BLaER1 treated with 17β-estradiol and CSF1 and Interleukin-3, amounts not matched to agents 10 nM and 100 nM (cell line): ENCODE results near the gene AMN.
A peak's percentile ranks its signal among the peaks of the same experiment; 100 is the strongest.

ENCODE experiments used
- H3K27ac ChIP-seq, 11 experiments: shearing (Covaris generic); formaldehyde crosslinking; 2 replicates each; pipeline ENCODE4 v1.8.1; 2022
- H3K27me3 ChIP-seq, 11 experiments: shearing (Covaris generic); formaldehyde crosslinking; 2 replicates each; pipeline ENCODE4 v1.8.1; 2022
- H3K36me3 ChIP-seq, 11 experiments: shearing (Covaris generic); formaldehyde crosslinking; 2 replicates each; pipeline ENCODE4 v1.8.1; 2022
- H3K4me1 ChIP-seq, 10 experiments: shearing (Covaris generic); formaldehyde crosslinking; 2 replicates each; pipeline ENCODE4 v1.8.1; 2022
- H3K4me2 ChIP-seq, 11 experiments: shearing (Covaris generic); formaldehyde crosslinking; 2 replicates each; pipeline ENCODE4 v1.8.1; 2022
- H3K4me3 ChIP-seq, 10 experiments: shearing (Covaris generic); formaldehyde crosslinking; 2 replicates each; pipeline ENCODE4 v1.8.1; 2022
- H3K9ac ChIP-seq, 11 experiments: shearing (Covaris generic); formaldehyde crosslinking; 2 replicates each; pipeline ENCODE4 v1.8.1; 2022
- H3K9me3 ChIP-seq, 11 experiments: shearing (Covaris generic); formaldehyde crosslinking; replicated peaks in 1 of 11; 2 replicates each; pipeline ENCODE4 v1.8.1; 2022
- H4K20me1 ChIP-seq, 11 experiments: shearing (Covaris generic); formaldehyde crosslinking; 2 replicates each; pipeline ENCODE4 v1.8.1; 2022
- Cebpa-rat ChIP-seq, 11 experiments: shearing (Covaris generic); IDR thresholded peaks; 2 replicates each; pipeline ENCODE4 v1.8.1; 2022

The AMN gene

DNA sequence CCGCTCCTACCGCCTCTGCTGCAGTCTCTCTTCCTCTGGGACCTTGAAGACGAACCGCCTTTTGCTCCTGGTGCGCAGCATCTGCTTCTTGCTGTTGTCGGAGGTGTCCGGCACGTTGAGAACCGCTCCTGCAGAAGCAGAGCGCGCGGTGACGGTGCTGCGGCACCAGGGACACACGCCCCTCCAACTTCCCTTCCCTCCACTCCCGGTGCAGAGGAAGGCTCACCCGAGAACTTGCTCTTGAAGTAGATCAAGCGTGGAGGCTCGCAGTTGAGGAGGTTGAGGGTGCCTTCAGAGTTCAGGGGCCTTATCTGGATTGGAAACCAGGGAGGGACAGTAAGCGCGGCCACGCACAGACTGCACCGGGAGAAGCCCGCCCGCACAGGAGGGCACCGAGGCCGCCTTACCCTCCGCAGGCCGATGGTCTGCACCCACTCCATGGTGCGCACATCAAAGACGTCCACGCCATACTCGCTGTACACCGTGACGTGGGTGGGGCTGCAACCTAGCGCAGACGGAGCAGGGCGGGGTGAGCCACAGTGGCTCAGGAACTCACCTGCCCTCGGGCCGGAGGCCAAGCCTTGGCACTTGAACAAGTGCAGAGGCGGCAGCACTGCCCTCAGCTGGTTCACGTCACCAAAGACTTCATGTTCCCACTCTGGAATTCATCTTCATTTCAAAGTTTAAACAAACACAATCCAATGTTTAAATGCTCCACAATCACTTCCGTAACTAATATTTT lies 17.5 kb downstream of the AMN start:
- H3K36me3 ChIP-seq = peaks cover 0 to 33% (median 0%) of the 10 kb centered on the region in 11 experiments; a peak in 8 of 22 replicates
- no peak overlapping the region for H3K4me3 ChIP-seq
- H3K9ac ChIP-seq = no peak overlapping the region
- H4K20me1 ChIP-seq = peaks cover 0 to 18% (median 0%) of the 10 kb centered on the region in 11 experiments; a peak in 2 of 22 replicates
- no peak overlapping the region for H3K27ac ChIP-seq
- H3K4me1 ChIP-seq = peaks cover 9 to 44% (median 28%) of the 10 kb centered on the region in 10 experiments; a peak in 19 of 20 replicates
- TF ChIP-seq Cebpa-rat (IDR thresholded peaks at IDR 0.05) = no peak
- peak overlapping the region in 8 of 11 experiments; percentile 33 to 75 (median 54); a peak in 15 of 22 replicates for H3K4me2 ChIP-seq
- no peaks in the 10 kb centered on the region for H3K27me3 ChIP-seq
- no peaks in the 10 kb centered on the region for H3K9me3 ChIP-seq

DNA sequence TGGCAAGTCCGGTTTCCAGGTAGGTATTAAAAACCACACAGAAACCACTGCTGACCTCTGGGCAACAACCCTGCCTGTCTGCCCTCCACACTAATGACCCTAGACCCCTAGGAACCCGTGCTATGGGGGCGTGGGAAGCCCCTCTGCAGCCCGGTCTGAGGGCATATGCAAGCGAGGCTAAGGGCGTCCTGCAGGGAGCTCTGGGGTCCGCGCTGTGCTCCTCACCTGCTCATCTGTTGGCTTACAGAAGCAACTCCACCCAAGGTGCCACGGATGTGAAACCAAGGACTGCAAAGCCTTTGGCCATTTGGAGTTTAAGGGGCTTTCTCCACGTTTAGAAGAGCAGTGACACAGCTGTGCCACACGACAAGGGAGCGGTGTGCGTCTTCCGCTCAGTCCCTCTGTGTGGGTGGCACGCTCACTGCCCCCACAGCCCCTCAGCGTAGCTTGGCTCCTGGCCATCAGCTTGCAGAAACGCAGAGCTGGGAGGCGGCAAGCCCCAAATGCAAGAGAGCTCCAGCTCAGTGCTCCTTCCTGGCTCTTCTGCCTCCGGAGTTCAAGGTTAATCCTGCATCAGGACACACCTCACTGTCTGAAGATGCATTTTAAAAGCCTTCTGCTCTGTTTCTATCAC lies 18.4 kb downstream of the AMN start:
- Histone ChIP-seq H3K36me3 (peaks cover 0 to 41% (median 0%) of the 10 kb centered on the region in 11 experiments; a peak in 8 of 22 replicates), H3K9me3 (no peaks in the 10 kb centered on the region), H3K27me3 (no peaks in the 10 kb centered on the region), H3K27ac (no peak overlapping the region), H3K4me3 (no peak overlapping the region), H3K4me2 (peak overlapping the region in 7 of 11 experiments; percentile 14 to 75 (median 36); a peak in 12 of 22 replicates), H3K4me1 (peaks cover 9 to 44% (median 28%) of the 10 kb centered on the region in 10 experiments; a peak in 19 of 20 replicates), H3K9ac (no peak overlapping the region), H4K20me1 (peaks cover 0 to 18% (median 0%) of the 10 kb centered on the region in 11 experiments; a peak in 2 of 22 replicates)
- no peak for TF ChIP-seq Cebpa-rat (IDR thresholded peaks at IDR 0.05)

DNA sequence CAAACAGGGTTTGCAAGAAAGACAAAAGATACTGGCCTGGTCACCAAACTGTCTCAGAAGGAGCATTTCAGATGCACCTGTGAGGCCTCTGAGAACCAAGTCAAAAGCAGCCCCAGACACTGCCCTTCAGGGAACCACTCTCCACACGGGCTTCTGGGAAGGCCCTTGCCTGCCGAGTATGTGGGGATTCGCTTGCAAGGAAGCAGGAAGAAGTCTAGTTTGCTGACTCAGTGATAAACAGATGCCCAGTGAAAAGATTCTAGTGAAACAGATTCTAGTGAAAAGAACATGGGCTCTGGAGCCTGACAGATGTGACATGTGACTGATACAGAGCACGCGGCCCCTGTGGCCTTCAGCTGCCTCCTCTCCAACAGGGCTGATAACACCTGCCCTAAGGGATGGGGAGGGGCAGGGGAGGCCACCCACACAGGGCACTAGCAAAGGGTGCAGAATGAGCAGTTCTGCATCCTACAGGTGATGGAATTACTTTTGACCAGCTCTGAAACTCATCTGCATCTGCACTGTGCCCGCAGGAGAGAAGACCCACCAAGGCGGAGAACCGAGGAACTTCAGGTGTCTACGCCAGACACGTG lies 19.1 kb downstream of the AMN start:
- TF ChIP-seq Cebpa-rat (IDR thresholded peaks at IDR 0.05) = no peak
- Histone ChIP-seq H3K4me1 (peaks cover 13 to 38% (median 29%) of the 10 kb centered on the region in 10 experiments), H3K9me3 (no peaks in the 10 kb centered on the region), H3K4me2 (peak overlapping the region in 10 of 11 experiments; percentile 3 to 75 (median 38); a peak in 13 of 22 replicates), H3K4me3 (no peak overlapping the region), H3K9ac (no peak overlapping the region), H3K36me3 (peaks cover 0 to 48% (median 4%) of the 10 kb centered on the region in 11 experiments; a peak in 8 of 22 replicates), H4K20me1 (peaks cover 0 to 18% (median 0%) of the 10 kb centered on the region in 11 experiments; a peak in 2 of 22 replicates), H3K27me3 (no peaks in the 10 kb centered on the region), H3K27ac (no peak overlapping the region)

DNA sequence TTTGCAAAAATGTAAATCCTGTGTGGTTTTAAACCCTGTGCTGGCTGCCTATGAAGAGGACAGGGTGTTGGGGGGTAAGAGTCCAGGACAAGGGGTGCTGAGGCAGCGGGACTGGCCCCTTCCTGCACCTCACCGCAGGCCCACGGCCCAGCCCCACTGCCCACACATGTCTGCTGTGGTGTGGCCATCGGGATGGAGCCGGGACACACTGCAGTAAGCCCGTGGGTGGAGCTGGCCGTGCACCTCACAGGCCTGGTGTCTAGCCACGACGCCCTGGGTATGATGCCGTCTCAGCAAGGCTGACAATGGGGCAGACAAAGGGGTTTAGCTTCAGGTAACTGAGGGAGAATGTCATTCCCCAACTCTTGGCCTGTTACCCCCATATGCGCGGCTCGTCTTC lies 19.6 kb downstream of the AMN start:
- no peaks in the 10 kb centered on the region for H3K27me3 ChIP-seq
- H4K20me1 ChIP-seq = peaks cover 0 to 18% (median 0%) of the 10 kb centered on the region in 11 experiments; a peak in 2 of 22 replicates
- H3K27ac ChIP-seq = no peak overlapping the region
- peaks cover 16 to 38% (median 31%) of the 10 kb centered on the region in 10 experiments for H3K4me1 ChIP-seq
- no peak overlapping the region for H3K9ac ChIP-seq
- H3K4me2 ChIP-seq = peak overlapping the region in 9 of 11 experiments; percentile 3 to 75 (median 36); a peak in 9 of 22 replicates
- peaks cover 0 to 54% (median 7%) of the 10 kb centered on the region in 11 experiments; a peak in 8 of 22 replicates for H3K36me3 ChIP-seq
- H3K9me3 ChIP-seq = no peaks in the 10 kb centered on the region
- H3K4me3 ChIP-seq = no peak overlapping the region
- TF ChIP-seq Cebpa-rat (IDR thresholded peaks at IDR 0.05) = no peak

GRCh38 chr14:102943454-102943853 lies 21.0 kb downstream of the AMN start:
- no peak for TF ChIP-seq Cebpa-rat (IDR thresholded peaks at IDR 0.05)
- Histone ChIP-seq H3K4me2 (no peak overlapping the region), H3K27me3 (no peaks in the 10 kb centered on the region), H4K20me1 (peaks cover 0 to 18% (median 0%) of the 10 kb centered on the region in 11 experiments; a peak in 2 of 22 replicates), H3K4me1 (peaks cover 16 to 38% (median 31%) of the 10 kb centered on the region in 10 experiments), H3K36me3 (peaks cover 0 to 58% (median 7%) of the 10 kb centered on the region in 11 experiments; a peak in 8 of 22 replicates), H3K27ac (no peak overlapping the region), H3K4me3 (no peak overlapping the region), H3K9ac (no peak overlapping the region), H3K9me3 (no peaks in the 10 kb centered on the region)

GRCh38 chr14:102943979-102944378 lies 21.5 kb downstream of the AMN start:
- peaks cover 0 to 58% (median 7%) of the 10 kb centered on the region in 11 experiments; a peak in 8 of 22 replicates for H3K36me3 ChIP-seq

DNA sequence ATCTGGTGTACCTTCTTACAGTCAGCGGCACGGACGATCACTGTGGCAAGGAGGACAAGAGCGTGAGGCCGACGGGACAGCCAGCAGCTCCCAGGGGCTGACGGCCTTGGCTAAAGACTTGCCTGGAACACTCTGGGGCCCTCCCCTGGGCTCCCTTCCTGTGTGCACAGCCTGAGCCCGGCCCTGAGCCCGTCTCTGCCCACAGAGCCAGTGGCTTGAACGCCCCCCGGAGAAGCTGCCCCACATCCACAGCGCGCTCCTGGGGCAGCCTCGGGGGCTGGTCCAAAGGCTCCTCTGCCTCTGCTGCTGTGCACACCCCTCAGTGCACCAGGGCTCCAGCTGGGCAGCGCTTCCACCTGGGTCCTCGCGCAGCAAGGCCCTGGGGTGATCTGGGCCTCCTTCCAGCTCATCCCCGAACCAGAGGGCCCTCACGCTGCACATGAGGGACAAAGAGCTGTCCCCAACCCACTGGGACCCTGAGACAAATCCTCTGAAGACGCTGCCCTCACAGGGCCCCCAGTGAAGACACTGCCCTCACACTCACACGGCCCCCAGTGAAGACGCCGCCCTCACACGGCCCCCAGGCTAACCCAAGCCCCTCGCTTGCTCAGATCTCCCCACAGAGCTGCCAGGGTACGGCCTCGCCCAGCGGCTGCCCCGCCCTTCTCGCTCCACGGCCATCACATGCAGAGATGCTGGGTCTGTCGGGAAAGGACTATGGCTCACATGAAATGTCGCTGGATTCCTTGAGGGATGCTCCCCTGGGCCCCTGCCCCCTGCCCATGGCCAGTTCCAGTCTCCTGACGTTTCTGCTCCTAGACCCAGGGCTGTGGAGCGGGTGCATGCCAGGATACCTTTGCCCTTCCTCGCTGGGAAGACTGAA lies 22.2 kb downstream of the AMN start:
- Histone ChIP-seq H3K27ac (no peak overlapping the region), H3K9me3 (no peaks in the 10 kb centered on the region), H3K9ac (no peak overlapping the region), H3K36me3 (peaks cover 0 to 53% (median 7%) of the 10 kb centered on the region in 11 experiments; a peak in 8 of 22 replicates), H3K4me3 (no peak overlapping the region), H3K27me3 (no peaks in the 10 kb centered on the region), H3K4me1 (peaks cover 27 to 43% (median 37%) of the 10 kb centered on the region in 10 experiments), H4K20me1 (peaks cover 0 to 19% (median 0%) of the 10 kb centered on the region in 11 experiments; a peak in 3 of 22 replicates), H3K4me2 (no peak overlapping the region)
- TF ChIP-seq Cebpa-rat (IDR thresholded peaks at IDR 0.05) = no peak

More at GRCh38 chr14:102943979-102944378, 21.5 kb downstream of the AMN start:
- H3K9me3 ChIP-seq = no peaks in the 10 kb centered on the region
- no peak for TF ChIP-seq Cebpa-rat (IDR thresholded peaks at IDR 0.05)
- no peak overlapping the region for H3K9ac ChIP-seq
- no peaks in the 10 kb centered on the region for H3K27me3 ChIP-seq
- H3K4me3 ChIP-seq = no peak overlapping the region
- H3K4me2 ChIP-seq = no peak overlapping the region
- H4K20me1 ChIP-seq = peaks cover 0 to 18% (median 0%) of the 10 kb centered on the region in 11 experiments; a peak in 3 of 22 replicates
- H3K4me1 ChIP-seq = peaks cover 20 to 43% (median 36%) of the 10 kb centered on the region in 10 experiments
- no peak overlapping the region for H3K27ac ChIP-seq
